Stimulated activated naive CD8-positive, alpha-beta T cell treated with anti-CD3 and anti-CD28 coated beads, Interleukin-15, Interleukin-2, amounts not matched to agents 100 U/mL and 50 U/mL, for 24 hours (primary cell): ENCODE results near the gene OR8B3.
A peak's percentile ranks its signal among the peaks of the same experiment; 100 is the strongest.
"Not testable (repeated sequence)": the region's sequence is repeated elsewhere in the genome, so short reads cannot be mapped to it uniquely, and the experiment has no call there.

Experiments used
- ATAC-seq: fragments of 150-1000 bp; cut with Tn5 transposase; one replicate; pipeline ENCODE4 v1.10.0; 2021
- DNase-seq: peaks from one replicate; pipeline ENCODE4 v3.0.0; 2021

Gene OR8B3

GRCh38 chr11:124398924-124399323 lies at the start of gene OR8B3:
Gene OR8B3 (minus strand): TSS chr11:124399024. CDS start chr11:124397351, 1,673 bp downstream.
- no peak for ATAC-seq
- DNase-seq = no peak

- ATAC-seq (no peak), DNase-seq (no peak)
These were observed 48.1 kb upstream of the OR8B3 start for GRCh38 chr11:124446916-124447315.

GRCh38 chr11:124445646-124446150 lies 46.9 kb upstream of the OR8B3 start, which contains the start of gene OR8B8:
Gene OR8B8 (minus strand): TSS chr11:124445696. CDS start chr11:124441085, 4,611 bp downstream.
- DNase-seq = no peak
- no peak for ATAC-seq

GRCh38 chr11:124442847-124443246 lies 44.0 kb upstream of the OR8B3 start:
- DNase-seq = no peak
- ATAC-seq = no peak

GRCh38 chr11:124442442-124442841 lies 43.6 kb upstream of the OR8B3 start:
- ATAC-seq (no peak), DNase-seq (no peak)

GRCh38 chr11:124441519-124441918 lies 42.7 kb upstream of the OR8B3 start:
- no peak for ATAC-seq

GRCh38 chr11:124441081-124441480 lies 42.3 kb upstream of the OR8B3 start:
- no peak for ATAC-seq
- no peak for DNase-seq

More at GRCh38 chr11:124441519-124441918, 42.7 kb upstream of the OR8B3 start:
- DNase-seq = no peak

GRCh38 chr11:124440608-124441007 lies 41.8 kb upstream of the OR8B3 start:
- no peak for DNase-seq
- no peak for ATAC-seq

- no peak for ATAC-seq
- no peak for DNase-seq
These were observed 35.9 kb upstream of the OR8B3 start for GRCh38 chr11:124434699-124435098.

- ATAC-seq (no peak), DNase-seq (no peak)
These were observed 30.8 kb upstream of the OR8B3 start for GRCh38 chr11:124429599-124429998.

- ATAC-seq (no peak), DNase-seq (no peak)
These were observed 25.6 kb upstream of the OR8B3 start, which contains the start of gene OR8B4 for GRCh38 chr11:124424384-124424921. Gene OR8B4 (minus strand): TSS chr11:124424871. CDS start chr11:124424871, 0 bp downstream.

- DNase-seq (no peak), ATAC-seq (no peak)
These were observed 22.2 kb upstream of the OR8B3 start for GRCh38 chr11:124421043-124421442.

- no peak for ATAC-seq
- DNase-seq = no peak
These were observed 16.6 kb upstream of the OR8B3 start for GRCh38 chr11:124415356-124415923.

GRCh38 chr11:124409906-124410305 lies 11.1 kb upstream of the OR8B3 start:
- DNase-seq (no peak), ATAC-seq (no peak)

- no peak for DNase-seq
- no peak for ATAC-seq
These were observed 6.8 kb upstream of the OR8B3 start for GRCh38 chr11:124405581-124405980.

- DNase-seq, ATAC-seq: not testable (repeated sequence)
These were observed 4.4 kb upstream of the OR8B3 start for GRCh38 chr11:124403186-124403585.

- DNase-seq (peak; percentile 65), ATAC-seq (peak; percentile 65)
These were observed 3.6 kb upstream of the OR8B3 start for GRCh38 chr11:124402326-124402922.

GRCh38 chr11:124396847-124397246 lies 2.0 kb downstream of the OR8B3 start:
- not testable (repeated sequence) for DNase-seq, ATAC-seq

GRCh38 chr11:124394408-124394807 lies 4.4 kb downstream of the OR8B3 start:
- ATAC-seq = no peak

GRCh38 chr11:124384399-124384798 lies 14.4 kb downstream of the OR8B3 start, which contains the start of gene OR8B2:
Gene OR8B2 (minus strand): TSS chr11:124384499. CDS start chr11:124383343, 1,156 bp downstream.
- DNase-seq (no peak), ATAC-seq (no peak)

More at GRCh38 chr11:124394408-124394807, 4.4 kb downstream of the OR8B3 start:
- no peak for DNase-seq

- ATAC-seq, DNase-seq: not testable (repeated sequence)
These were observed 16.0 kb downstream of the OR8B3 start for GRCh38 chr11:124382857-124383256.

- DNase-seq = no peak
These were observed 18.2 kb downstream of the OR8B3 start for GRCh38 chr11:124380585-124380984.

GRCh38 chr11:124376280-124376679 lies 22.5 kb downstream of the OR8B3 start:
- DNase-seq = no peak
- ATAC-seq = no peak

More at GRCh38 chr11:124380585-124380984, 18.2 kb downstream of the OR8B3 start:
- no peak for ATAC-seq
